K562 (cell line): ENCODE measurements around the gene B3GAT1. TPM values are rescaled to one million over a fixed set of nuclear protein-coding genes. Genes with fewer than 3 reads are reported as not detected.

Experiments used
- ATAC-seq: fragments of 200-7000 bp; cut with Tn5 transposase; 3 replicates; pipeline ENCODE4 v1.9.1; 2020; ENCODE audit warnings: moderate library complexity
- BruUV-seq: library from RNA; stranded (reverse); fragments of 400-500 nt; replicated peaks from 2 replicates; lab custom pipeline; 2021; lab: Mats Ljungman, UMichigan
- CTCF ChIA-PET: fragments of 300-600 bp; formaldehyde crosslinking; extraction: SDS; loops from one replicate; lab custom pipeline; 2021; ENCODE audit warnings: low intra/inter-chr PET ratio; lab: Yijun Ruan, JAX
- POLR2A ChIA-PET: fragments of 300-600, 350-650 bp; sonication (Branson Sonifier 250); formaldehyde crosslinking; extraction: SDS; loops from one replicate; lab custom pipeline; 2021; ENCODE audit warnings: antibody characterized with exemption, inconsistent platforms; lab: Yijun Ruan, JAX
- DNase-seq, 4 experiments: peaks; one replicate each; pipeline versions ENCODE4 v3.0.0 to v3.0.0-alpha.2; 2011 to 2018; ENCODE audit warnings: low spot score in 3 of 4, mixed read lengths in 3 of 4; ENCODE audit errors: extremely low read depth in 1 of 4
- FAIRE-seq: peaks from 2 replicates; lab custom pipeline; 2011; peaks lifted over from hg19 to GRCh38; lab: Jason Lieb, UNC
- H2AFZ ChIP-seq: 2 replicates; pipeline ENCODE4 v1.6.0; 2011; ENCODE audit warnings: low read depth, low read length, control low read depth, inconsistent platforms
- H3K27ac ChIP-seq: fragments of 200-600 bp; 3 replicates; pipeline ENCODE4 v1.8.0; 2011; ENCODE audit warnings: low read depth, mild to moderate bottlenecking, control low read depth, inconsistent platforms, low read length, moderate library complexity, mixed read lengths; ENCODE audit errors: extremely low read depth
- H3K27me3 ChIP-seq, 2 experiments: fragments of 300-600 bp in 1 of 2; 2 replicates in 1 of 2; 3 replicates in 1 of 2; pipeline versions ENCODE4 v1.6.0 to v1.8.0; 2011; ENCODE audit warnings: inconsistent platforms in 2 of 2, low read length in 2 of 2, mild to moderate bottlenecking in 1 of 2, mixed read lengths in 1 of 2, moderate library complexity in 1 of 2; ENCODE audit not compliant: control insufficient read depth in 2 of 2, insufficient read depth in 2 of 2
- H3K36me3 ChIP-seq: fragments of 300-600 bp; 3 replicates; pipeline ENCODE4 v1.8.0; 2011; ENCODE audit warnings: mild to moderate bottlenecking, low read length, inconsistent platforms; ENCODE audit not compliant: control insufficient read depth, insufficient read depth
- H3K4me1 ChIP-seq, 2 experiments: fragments of 200-600 bp in 1 of 2; replicated peaks in 1 of 2; 2 replicates in 1 of 2; 3 replicates in 1 of 2; pipeline versions ENCODE4 v1.5.1 to v1.8.0; 2011; ENCODE audit warnings: inconsistent platforms in 2 of 2, low read length in 2 of 2, mild to moderate bottlenecking in 1 of 2, mixed read lengths in 1 of 2, moderate library complexity in 1 of 2; ENCODE audit not compliant: control insufficient read depth in 2 of 2, insufficient read depth in 2 of 2
- H3K4me2 ChIP-seq: 2 replicates; pipeline ENCODE4 v1.6.1; 2011; ENCODE audit warnings: low read length, control low read depth, inconsistent platforms, mixed read lengths; ENCODE audit not compliant: insufficient read depth
- H3K4me3 ChIP-seq: fragments of 200-600 bp; sonication (generic), shearing (Covaris generic); 2 replicates; pipeline ENCODE4 v1.5.1; 2016; ENCODE audit warnings: control low read depth, inconsistent platforms
- H3K79me2 ChIP-seq: fragments of 200-600 bp; 3 replicates; pipeline ENCODE4 v1.8.0; 2011; ENCODE audit warnings: low read length, inconsistent platforms; ENCODE audit not compliant: control insufficient read depth, insufficient read depth
- H3K9ac ChIP-seq, 2 experiments: 2 replicates each; pipeline versions ENCODE4 v1.6.0 to v1.6.1; 2011; ENCODE audit warnings: low read depth in 2 of 2, low read length in 2 of 2, control low read depth in 1 of 2, inconsistent platforms in 1 of 2, mild to moderate bottlenecking in 1 of 2, mixed read lengths in 1 of 2; ENCODE audit not compliant: insufficient read depth in 1 of 2
- H3K9me1 ChIP-seq: one replicate; pipeline ENCODE4 v1.6.0; 2011; ENCODE audit warnings: inconsistent platforms, mild to moderate bottlenecking, low read length, moderate library complexity; ENCODE audit not compliant: control insufficient read depth, insufficient read depth
- H3K9me3 ChIP-seq: replicated peaks from 2 replicates; pipeline ENCODE4 v1.5.1; 2011; ENCODE audit warnings: low read depth, low read length, inconsistent platforms; ENCODE audit not compliant: control insufficient read depth, insufficient read depth
- H4K20me1 ChIP-seq: replicated peaks from 2 replicates; pipeline ENCODE4 v1.6.1; 2011; ENCODE audit warnings: low read length, inconsistent platforms, mixed read lengths; ENCODE audit not compliant: control insufficient read depth, insufficient read depth
- FOXK1 ChIP-seq: sonication (generic); formaldehyde crosslinking; IDR thresholded peaks from 2 replicates; pipeline ENCODE4 v1.8.0; 2022; ENCODE audit warnings: missing genetic modification reagents, mild to moderate bottlenecking, borderline replicate concordance
- HNRNPUL1 ChIP-seq: fragments of 200-400 bp; formaldehyde crosslinking; IDR thresholded peaks from 2 replicates; pipeline ENCODE4 v1.6.1; 2017; ENCODE audit warnings: low read length
- HOXB6 ChIP-seq: fragments of 250-450 bp; sonication (Bioruptor Pico); IDR thresholded peaks from 2 replicates; pipeline ENCODE4 v1.5.1; 2022; ENCODE audit warnings: mild to moderate bottlenecking, borderline replicate concordance
- NR2C1 ChIP-seq, 2 experiments: fragments of 450-650 bp; IDR thresholded peaks; 2 replicates each; pipeline ENCODE4 v1.6.1; 2017; ENCODE audit warnings: mild to moderate bottlenecking in 2 of 2, antibody characterized with exemption in 1 of 2, inconsistent platforms in 1 of 2, missing compliant biosample characterization in 1 of 2, missing genetic modification characterization in 1 of 2
- PML ChIP-seq: IDR thresholded peaks from 2 replicates; pipeline ENCODE4 v1.6.1; 2012; ENCODE audit warnings: low read length, inconsistent platforms
- RFX5 ChIP-seq: IDR thresholded peaks from 2 replicates; pipeline ENCODE4 v1.6.1; 2011; ENCODE audit warnings: low read depth, mild to moderate bottlenecking, improper control_type of control experiment, low read length
- ZNF282 ChIP-seq: sonication (generic); formaldehyde crosslinking; IDR thresholded peaks from 2 replicates; pipeline ENCODE4 v1.8.1; 2023; ENCODE audit warnings: missing genetic modification reagents
- ZNF644 ChIP-seq: fragments of 200-800 bp; sonication (Bioruptor generic); IDR thresholded peaks from 2 replicates; pipeline ENCODE4 v1.6.1; 2016; ENCODE audit warnings: low read depth, missing genetic modification characterization, missing compliant biosample characterization
- ZNF695 ChIP-seq: fragments of 450-650 bp; formaldehyde crosslinking; IDR thresholded peaks from 2 replicates; pipeline ENCODE4 v1.4.0; 2020; ENCODE audit warnings: mild to moderate bottlenecking, moderate library complexity
- WGBS: fragments of 100-300 bp; shearing (Covaris generic); methylation state at CpG from one replicate; pipeline ENCODE4 v1.1.6; 2016; ENCODE audit warnings: low coverage, mixed read lengths; ENCODE audit not compliant: insufficient coverage; ENCODE audit errors: missing lambda C conversion rate; 5-methylcytosine and 5-hydroxymethylcytosine counted together
- in situ Hi-C: fragments of 300-500 bp; cut with MboI; formaldehyde crosslinking; loops from 4 replicates; pipeline ENCODE4 v1.15.0; 2018; ENCODE audit warnings: inconsistent platforms, mixed read lengths
- intact Hi-C: fragments of 100-400 bp; cut with micrococcal nuclease; formaldehyde crosslinking; loops from 2 replicates; pipeline ENCODE4 v1.14.2; 2022
- polyA plus RNA-seq, 8 experiments: library from polyadenylated mRNA; depleted of rRNA in 4 of 8; stranded (reverse) in 5 of 8; unstranded in 3 of 8; fragments of >200 nt; fragmentation: Nextera tagmentation in 2 of 8; fragmentation: Illumina TruSeq in 1 of 8; extraction: Ambion mirVana in 2 of 8; extraction: Trizol in 1 of 8; gene quantifications; 2 replicates each; pipeline versions ENCODE4 v1.2.1 to v1.2.3, GENCODE V29; 2011 to 2014; ENCODE audit warnings: inconsistent platforms in 1 of 8, missing spikeins in 1 of 8
- total RNA-seq, 7 experiments: library from RNA; depleted of rRNA in 6 of 7; stranded (reverse); fragments of >200 nt in 6 of 7; fragmentation: Illumina TruSeq in 2 of 7; extraction: Trizol in 2 of 7; gene quantifications; 2 replicates each; pipeline versions ENCODE4 v1.2.1 to v1.2.3, GENCODE V29; 2011 to 2021; ENCODE audit warnings: low replicate concordance in 1 of 7
- TF ChIP-seq, protein P1 (sequence below): sonication (generic); formaldehyde crosslinking; IDR thresholded peaks from 2 replicates; pipeline ENCODE4 v1.8.1; 2022; ENCODE audit warnings: missing genetic modification reagents
- TF ChIP-seq, protein P2 (sequence below): fragments of 250-450 bp; sonication (Bioruptor Pico); IDR thresholded peaks from 2 replicates; pipeline ENCODE4 v1.8.0; 2021; ENCODE audit warnings: mild to moderate bottlenecking, moderate library complexity

B3GAT1 gene
- total and polyA plus RNA-seq, 9 of the 15 experiments (the other 6 are each of a cell fraction or from before 2014, with no cell fraction given) = 0.01 to 0.53 (median 0.14) TPM; not detected in 1

DNA sequence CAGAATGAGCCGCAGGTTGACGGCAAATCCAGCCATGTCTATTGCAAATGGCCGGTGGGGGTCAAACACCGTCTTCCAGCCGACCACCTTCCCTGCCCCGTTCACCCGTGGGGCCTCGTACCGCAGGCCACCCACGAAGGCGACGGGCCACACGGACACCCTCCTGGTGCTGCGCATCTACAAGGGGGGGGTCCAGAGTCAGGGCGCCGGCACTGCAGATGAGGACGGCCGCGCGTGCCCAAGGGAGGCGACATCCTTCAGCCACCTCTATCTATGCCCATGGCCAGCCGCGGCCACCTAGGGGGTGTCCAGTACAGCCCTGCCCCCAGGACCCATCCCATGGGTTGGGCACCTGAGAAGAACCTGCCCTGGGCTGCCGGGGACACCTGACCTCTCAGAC is 29.2 kb downstream of the B3GAT1 start:
- FAIRE-seq = no peak
- Histone ChIP-seq H3K27me3 (peaks cover 25 to 79% of the 10 kb centered on the region in 2 experiments), H3K36me3 (no peaks in the 10 kb centered on the region), H3K79me2 (no peaks in the 10 kb centered on the region), H3K4me3 (no peak overlapping the region), H3K4me1 (no peaks in the 10 kb centered on the region; a peak in 1 of 5 replicates), H3K4me2 (no peak overlapping the region), H3K9ac (no peak overlapping the region), H3K9me3 (no peaks in the 10 kb centered on the region), H3K9me1 (peaks cover 6% of the 10 kb centered on the region), H4K20me1 (peaks cover 4% of the 10 kb centered on the region; the same call in 1 of the 2 replicates), H3K27ac (no peak overlapping the region), H2AFZ (no peak overlapping the region)
- TF ChIP-seq ZNF282 = no peak
- TF ChIP-seq ZNF695 (CRISPR knock-in tag) = no peak
- TF ChIP-seq HOXB6 (CRISPR knock-in tag) = no peak
- TF ChIP-seq FOXK1 (CRISPR knock-in tag) = no peak
- TF ChIP-seq HNRNPUL1 = no peak
- TF ChIP-seq, protein P1, sequence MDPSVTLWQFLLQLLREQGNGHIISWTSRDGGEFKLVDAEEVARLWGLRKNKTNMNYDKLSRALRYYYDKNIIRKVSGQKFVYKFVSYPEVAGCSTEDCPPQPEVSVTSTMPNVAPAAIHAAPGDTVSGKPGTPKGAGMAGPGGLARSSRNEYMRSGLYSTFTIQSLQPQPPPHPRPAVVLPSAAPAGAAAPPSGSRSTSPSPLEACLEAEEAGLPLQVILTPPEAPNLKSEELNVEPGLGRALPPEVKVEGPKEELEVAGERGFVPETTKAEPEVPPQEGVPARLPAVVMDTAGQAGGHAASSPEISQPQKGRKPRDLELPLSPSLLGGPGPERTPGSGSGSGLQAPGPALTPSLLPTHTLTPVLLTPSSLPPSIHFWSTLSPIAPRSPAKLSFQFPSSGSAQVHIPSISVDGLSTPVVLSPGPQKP (CRISPR knock-in tag) = no peak
- no peak for TF ChIP-seq PML
- TF ChIP-seq, protein P2, sequence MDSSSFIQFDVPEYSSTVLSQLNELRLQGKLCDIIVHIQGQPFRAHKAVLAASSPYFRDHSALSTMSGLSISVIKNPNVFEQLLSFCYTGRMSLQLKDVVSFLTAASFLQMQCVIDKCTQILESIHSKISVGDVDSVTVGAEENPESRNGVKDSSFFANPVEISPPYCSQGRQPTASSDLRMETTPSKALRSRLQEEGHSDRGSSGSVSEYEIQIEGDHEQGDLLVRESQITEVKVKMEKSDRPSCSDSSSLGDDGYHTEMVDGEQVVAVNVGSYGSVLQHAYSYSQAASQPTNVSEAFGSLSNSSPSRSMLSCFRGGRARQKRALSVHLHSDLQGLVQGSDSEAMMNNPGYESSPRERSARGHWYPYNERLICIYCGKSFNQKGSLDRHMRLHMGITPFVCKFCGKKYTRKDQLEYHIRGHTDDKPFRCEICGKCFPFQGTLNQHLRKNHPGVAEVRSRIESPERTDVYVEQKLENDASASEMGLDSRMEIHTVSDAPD (CRISPR knock-in tag) = no peak
- TF ChIP-seq RFX5 = no peak
- TF ChIP-seq NR2C1 (IDR thresholded peaks at IDR 0.05) = no peak
- no peak for TF ChIP-seq NR2C1 (tag; IDR thresholded peaks at IDR 0.05)
- no peak for TF ChIP-seq ZNF644
- ChIA-PET CTCF (no interaction called here), POLR2A (no interaction called here)
- intact Hi-C loops = no loop called here
- no peak for ATAC-seq
- BruUV-seq = no TSS peak
- 24% methylated on average over 18 of the region's 24 CpGs for WGBS
- in situ Hi-C loops = no loop called here
- no peak for DNase-seq
